Measurements from ENCODE around the gene RNF169.

Gene RNF169

DNA sequence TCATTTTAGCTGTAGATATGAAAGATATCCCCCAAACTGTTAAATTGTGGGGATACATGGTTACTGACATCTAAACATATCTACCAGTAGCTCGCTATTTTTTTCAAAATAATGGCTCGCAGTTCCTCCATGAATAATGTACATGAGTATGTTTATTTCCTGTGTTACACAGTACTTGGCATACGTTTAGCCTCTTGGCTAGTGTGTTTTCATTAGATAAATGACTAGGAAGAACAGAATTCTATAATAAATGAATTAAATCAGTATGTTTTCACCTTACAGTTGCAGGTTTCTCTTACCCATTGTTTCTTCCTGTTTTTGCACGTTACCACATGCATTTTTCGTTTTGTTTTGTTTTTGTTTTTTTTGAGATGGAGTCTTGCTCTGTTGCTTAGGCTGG lies 21.8 kb downstream of the RNF169 start:
- no peak for DNase-seq

DNA sequence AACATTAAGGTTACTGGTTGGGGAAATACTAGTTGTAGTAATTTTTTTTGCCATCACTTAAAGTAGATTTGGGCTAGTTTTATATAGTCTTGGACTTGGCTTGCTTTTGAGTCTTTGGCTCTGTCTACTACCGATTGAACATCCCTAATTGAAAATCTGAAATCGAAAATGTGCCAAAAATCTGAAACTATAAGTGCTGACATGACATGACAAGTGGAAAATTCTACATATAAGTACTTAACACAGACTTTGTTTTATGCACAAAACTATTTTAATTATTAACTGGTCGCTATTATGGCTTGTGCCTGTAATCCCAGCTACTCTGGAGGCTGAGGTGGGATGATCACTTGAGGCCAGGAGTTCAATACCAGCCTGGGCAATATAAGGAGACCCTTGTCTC lies 22.5 kb downstream of the RNF169 start:
- no peak for DNase-seq

DNA sequence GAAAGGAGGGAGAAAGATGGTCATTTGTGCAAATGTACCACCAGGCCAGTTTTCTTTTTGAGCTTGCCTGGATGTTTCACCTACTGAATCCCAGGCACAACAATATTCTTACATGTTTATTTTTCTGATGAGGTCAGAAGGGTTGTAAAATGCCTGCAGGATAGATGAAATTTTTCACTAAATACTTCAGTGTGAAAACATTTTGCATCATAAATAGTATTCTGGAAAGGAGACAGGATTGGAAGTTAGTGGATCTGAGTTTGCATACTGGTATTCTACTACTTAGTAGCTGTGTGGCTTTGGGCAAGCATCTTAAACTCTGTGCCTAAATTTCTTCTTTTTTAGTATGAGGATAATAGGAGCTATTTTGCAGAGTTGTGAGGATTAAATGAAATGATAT lies 24.8 kb downstream of the RNF169 start:
- no peak for DNase-seq

DNA sequence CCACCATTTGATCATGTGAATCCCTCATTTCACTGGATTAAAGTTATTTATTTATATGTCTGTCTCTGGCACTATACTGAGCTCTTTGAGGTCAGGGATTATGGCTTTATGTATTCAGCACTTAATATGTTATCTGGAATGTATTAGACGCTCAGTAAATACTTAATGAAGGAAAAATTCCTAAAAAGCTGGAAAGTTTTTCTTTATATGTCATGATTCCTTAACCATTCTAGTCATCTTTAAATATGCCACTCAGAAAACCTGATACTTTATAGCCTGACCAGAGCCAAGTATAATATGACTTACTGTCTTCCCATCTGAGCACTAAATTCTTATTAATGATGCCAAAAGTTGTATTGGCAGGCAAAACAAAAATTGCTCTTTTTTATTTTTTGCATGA lies 27.1 kb downstream of the RNF169 start:
- no peak for DNase-seq

DNA sequence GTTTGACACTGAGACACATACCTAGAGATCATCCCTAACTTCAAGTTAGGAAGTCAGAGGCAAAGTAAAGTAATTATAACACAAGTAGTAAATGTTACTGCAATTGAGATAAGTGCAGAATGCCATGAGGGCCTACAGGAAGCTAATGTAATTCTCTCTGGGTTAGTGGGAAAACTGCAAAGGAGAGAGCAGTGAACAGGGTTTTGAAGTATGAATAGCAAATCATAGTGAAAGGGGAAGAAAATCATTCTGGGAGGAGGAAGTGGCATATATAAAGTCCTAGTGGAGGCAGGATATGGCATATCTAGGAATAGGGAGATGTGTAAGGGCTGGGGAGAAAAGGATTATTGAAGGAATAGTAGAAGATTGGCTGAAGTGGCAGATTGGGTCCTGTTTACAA lies 27.9 kb downstream of the RNF169 start:
- DNase-seq = no peak

DNA sequence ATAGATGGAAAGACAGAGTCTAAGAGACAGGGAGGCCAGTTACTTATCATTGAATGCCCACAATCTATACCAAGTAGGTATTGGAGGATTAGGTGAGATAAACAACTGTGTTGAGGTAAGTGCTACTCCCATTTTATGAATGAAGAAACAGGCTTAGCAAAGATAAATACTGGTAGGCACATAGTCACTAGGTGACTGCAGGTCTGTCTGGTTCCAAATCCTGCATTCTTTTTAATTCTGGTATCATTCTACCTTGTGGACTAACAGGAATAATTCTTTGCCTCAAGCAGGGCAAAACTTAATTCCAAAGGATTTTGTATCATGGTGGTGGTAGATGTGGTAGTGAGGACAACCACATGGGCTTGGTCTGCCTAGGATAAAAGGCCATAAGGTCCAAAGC lies 28.4 kb downstream of the RNF169 start:
- no peak for DNase-seq

DNA sequence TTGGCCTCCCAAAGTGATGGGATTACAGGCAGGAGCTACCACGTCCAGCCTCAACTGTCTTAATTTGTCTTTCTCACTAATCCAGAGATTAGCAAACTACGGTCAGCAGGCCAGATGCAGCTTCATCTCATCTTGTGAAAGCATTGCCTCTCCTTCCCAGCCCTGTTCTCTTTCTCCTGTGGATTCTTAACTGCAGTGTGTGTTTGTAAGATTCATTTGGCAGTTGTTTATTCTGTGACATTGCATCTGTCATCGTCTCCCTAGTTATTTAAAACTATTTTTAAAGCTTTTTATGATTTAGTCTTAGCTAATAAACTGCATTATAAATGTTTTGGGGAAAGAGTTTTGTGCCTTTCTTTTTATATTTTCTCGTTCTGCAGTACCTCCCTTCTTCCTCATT lies 29.2 kb downstream of the RNF169 start:
- no peak for DNase-seq

DNA sequence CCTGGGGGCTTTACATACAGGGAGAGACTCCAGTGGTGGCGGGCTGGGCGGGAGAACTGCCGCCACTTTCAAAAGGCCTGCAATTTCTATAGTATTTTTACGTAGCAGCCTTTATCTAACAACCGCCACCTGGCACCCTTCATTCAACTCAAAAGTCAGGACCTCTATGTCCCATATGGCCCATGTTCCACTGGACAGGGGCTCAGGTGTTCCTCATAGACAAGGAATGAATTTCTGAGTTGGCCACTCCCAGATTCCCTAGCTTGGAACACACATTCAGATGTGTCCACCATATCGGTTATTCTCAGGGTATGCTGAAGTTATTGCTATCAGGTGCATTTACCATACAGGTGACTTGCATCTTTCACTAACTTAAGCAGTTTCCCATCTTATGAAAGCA lies 29.9 kb downstream of the RNF169 start:
- no peak for DNase-seq

DNA sequence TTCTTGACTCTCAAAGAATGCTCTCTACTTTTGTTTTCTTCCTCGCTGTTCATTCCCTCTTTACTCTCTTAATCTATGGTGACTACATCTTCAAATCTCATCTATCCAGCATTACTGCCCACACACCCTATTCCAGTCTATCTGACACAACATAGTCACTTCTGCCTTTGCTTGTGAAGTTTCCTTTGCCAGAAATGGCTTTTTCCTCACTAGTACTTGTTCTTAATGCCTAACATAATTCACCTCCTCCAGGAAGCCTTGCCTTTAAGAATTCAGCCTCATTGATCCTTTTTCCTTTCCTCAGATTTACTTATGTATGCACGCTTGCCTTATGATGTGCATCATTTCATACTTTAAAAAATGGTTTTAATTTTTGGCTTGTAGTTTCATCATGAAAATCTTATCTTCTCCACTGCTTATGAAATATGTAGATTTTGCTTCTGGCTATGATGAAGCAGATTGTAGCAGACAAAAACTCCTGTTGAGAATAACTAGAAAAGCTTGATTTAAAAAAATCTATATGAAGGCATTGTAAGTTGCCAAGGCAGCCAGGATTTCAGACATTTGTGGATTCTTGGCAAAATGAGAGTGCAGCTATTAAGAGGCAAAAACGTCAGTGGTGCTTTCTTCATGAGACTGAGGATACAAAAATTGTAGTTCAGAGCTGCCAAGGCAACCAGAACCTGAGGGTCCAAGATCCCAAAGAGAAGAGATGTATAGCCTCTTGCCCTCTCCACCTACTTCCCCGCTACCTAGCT lies 31.8 kb downstream of the RNF169 start:
- DNase-seq = no peak

DNA sequence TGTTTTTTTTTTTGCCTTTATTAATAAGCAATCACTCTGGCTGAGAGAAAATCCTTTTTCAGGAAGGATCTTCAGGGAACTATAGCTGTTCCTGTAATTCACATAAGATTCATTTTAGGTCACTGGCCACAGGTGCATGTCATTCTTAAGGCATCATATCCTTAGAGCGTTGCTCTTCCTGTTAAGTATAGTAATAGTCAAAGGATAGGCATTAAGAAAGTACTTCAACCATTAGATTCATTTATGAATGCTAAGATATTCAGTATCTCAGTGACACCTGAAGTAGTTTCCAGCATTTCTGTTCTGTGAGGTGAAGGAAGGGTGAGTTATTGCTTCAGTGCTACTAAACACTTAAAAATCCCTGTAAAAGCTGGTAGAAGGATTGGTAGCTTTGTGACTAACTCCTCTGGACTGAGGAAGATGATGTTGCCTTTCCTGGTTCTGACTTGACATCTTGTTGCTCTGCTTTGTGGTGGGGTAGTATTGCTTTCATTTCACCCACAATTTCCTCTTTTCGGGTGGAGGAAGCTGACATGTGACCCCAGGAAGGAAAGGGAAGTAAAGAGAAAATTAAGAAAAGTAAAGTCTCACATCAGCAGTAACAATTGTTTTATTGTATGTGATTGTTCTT lies 34.7 kb downstream of the RNF169 start:
- no peak for DNase-seq

DNA sequence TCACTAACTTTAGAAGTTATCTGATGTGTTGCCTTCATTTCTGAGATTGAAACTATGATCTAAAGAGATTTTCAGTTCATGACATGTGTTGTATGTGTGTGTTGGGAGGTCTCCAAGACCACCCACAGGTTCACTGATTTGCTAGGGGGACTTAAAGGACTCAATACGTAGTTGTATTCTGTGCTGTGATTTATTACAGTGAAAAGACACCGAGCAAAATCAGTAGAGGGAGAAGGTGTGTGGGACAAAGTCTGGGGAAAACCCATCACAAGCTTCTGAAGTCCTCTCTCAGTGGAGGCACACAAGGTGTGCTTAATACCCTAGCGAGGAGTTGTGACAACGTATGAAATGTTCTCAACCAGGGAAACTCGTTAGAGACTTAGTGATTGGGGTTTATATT lies 35.6 kb downstream of the RNF169 start:
- DNase-seq = no peak

DNA sequence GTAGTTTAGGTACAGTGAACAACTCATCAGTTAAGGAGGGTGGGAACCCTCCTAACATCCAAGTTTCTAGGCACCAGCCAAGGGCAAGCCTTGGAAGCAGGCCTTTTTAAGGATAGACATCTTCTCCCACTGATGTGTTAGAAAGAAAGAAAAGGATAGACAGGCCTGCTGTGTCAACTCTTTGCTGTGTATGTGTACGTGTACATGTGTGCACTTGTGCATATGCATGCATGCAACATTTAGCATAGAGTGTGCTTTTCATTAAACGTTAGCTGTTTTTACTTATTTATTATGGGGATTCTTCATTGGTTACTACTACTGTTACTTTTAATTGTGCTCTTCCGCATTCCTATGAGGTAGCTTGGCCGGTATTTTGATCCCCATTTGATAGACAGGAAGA lies 36.1 kb downstream of the RNF169 start:
- DNase-seq = no peak

DNA sequence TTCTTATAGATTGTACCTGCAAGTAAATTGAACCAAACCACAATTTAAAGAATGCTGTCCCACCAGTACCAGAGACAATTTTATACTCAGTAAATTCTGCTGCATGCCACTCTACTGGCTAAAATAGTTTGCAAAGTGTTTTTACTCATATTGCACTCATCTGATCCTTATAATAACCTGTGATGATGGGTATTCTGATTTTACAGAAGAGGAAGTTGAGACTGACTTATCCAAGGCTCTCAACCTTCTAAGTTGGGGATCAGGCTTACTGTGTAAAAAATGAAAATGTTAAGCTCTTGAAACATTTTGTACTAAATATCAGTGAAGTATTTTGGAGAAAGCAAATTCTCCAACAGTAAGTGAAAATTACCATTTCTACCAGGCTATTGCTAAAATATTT lies 37.9 kb downstream of the RNF169 start:
- DNase-seq = no peak

DNA sequence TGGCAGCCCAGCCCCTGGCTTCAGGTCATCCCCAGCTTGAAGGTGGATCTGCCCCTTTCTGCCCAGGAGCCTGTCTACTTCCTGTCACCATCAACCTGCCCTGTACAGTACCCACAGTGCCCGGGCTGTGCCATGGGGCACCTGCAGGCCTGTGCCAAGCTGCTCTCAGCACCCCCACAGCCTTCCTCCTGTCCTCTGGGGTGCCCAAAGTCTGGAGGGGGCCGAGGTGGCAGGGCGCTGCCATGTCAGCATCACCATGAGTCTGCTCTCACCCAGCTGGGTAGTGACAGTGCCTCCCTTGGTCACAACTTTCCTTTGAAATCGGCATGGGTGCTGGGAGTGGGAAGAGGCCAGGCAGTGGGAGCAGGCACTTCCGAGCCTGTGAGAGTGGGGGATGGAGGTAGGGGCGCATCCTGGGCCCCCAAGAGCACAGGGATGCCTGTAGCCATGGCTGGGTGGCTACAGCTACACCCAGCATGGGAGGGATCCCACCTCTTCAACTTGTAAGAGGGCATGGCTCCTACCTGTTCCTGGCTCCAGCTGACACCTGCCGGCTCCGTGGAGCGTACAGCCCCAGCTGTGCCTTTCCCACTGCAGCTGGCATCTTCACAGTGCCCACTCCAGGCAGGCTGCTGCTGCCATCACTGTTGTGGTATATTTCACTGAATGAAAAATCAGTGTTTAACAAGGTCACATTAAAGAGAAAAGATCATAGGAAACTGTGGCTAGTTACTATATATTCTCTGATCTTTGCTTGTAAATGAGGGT lies 42.9 kb downstream of the RNF169 start:
- DNase-seq = no peak

DNA sequence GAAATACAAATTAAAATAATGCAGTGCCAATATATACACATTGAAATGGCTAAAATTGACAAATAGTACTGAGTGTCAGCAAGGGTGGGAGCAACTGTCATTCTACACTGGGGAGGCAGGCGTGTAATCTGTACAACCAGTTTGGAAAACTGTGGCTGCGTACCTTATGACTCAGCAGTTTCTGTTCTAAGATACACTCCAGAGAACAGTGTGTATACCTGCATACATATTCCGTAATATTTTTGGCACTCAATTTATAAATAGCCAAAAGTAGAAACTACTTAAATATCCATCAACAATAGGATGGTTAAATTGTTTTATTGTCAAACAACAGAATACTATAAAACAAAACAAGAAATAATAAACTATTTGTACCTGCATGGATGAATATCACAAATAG lies 57.6 kb downstream of the RNF169 start:
- no peak for DNase-seq

DNA sequence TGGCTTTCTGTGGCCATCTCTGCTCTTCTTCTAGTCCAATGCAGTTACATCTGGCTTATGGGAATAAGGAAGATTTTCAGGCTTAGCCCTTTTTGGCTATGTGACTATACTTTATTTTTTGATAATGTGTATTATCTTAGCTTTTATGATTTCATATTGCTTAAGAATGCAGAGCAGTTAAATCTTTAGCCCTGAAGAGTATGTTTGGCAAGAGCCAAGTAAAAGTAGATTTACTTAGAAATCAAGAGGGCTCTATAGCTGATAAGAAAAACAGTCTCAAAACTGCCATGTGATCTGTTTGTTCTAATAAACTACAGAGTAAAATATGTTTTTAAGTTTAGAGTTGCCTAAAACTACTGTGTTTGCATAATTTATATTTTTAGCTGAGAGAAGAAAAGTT lies 61.2 kb downstream of the RNF169 start:
- DNase-seq = no peak

DNA sequence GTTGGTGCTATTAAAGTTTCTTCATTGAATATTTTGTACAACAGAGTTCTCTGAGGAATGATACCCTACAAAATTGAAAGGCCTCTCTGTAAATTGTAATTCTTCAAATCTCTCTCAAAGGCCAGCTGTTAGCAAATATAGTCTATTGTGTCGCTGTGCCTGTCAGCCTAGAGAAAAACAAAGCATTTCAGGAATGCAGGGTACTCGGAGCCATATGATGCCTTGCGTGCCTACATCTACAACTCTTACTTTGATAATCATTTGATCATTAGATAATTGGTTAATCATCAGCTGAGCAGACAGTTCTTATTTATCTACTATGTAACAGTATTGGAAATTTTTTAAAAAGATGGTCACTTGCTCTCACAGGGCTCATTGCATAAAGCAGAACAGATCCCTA lies 67.3 kb downstream of the RNF169 start:
- DNase-seq = no peak

DNA sequence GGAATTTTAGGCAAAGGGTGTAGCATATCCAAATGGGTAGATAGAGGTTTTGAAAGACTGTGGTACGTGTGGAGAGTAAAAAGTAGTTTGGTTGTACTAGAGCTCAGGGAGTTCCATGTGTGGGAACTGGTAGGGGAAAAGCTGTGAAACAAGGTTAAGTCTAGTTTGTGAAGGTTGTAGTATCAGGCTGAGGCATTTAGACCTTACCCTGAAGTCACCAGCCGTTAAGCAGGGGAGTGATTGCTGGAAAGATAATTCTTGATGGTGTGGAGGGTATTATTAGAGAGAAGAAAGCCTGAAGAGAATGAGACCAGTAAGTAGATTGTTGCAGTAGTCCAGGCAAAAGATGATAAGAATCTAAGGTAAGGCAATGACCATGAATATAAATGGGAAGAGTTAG lies 68.0 kb downstream of the RNF169 start:
- DNase-seq = no peak

DNA sequence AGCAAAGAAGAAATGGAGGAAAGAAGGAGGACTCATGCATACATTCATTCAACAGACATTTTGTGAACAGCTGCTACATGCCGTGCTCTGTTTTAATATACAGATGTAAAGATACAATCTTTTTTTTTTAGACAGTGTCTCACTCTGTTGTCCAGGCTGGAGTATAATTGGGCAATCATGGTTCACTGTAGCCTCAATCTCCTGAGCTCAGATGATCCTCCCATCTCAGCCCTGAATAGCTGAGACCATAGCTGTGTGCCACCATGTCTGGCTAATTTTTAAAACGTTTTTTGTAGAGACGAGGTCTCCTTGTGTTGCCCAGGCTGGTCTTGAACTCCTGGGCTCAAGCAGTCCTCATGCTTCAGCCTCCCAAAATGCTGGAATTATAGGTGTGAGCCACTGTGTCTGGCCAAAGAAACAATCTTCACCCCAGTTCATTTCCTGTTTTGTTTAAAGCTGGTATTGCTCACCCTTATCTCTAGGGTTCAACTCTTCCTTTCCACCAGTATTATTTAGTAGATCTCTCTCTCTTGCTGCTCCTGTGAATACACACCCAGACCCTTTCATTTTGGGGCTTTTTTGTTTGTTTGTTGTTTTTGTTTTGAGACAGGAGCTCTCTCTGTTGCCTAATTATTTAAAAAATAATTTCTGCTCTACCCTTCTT lies 69.8 kb downstream of the RNF169 start:
- no peak for DNase-seq

DNA sequence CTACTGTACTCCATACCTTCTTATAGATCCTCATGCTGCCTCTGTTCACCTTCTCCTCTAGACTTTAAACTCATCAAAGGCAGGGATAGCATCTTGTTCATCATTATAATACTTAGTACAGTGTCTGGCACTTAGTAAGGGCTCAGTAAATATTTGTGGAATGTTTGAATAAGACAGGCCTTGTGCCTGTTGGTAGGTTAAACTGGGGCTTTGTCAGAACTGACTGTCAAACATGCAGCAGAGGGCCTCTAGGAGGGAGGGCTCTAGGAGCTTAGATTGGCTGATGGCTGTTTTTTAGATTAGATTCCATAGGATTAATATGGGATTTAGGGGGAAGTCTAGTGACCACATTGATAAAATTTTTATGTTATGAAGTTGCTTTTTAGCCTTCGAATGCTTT lies 70.8 kb downstream of the RNF169 start:
- no peak for DNase-seq

DNA sequence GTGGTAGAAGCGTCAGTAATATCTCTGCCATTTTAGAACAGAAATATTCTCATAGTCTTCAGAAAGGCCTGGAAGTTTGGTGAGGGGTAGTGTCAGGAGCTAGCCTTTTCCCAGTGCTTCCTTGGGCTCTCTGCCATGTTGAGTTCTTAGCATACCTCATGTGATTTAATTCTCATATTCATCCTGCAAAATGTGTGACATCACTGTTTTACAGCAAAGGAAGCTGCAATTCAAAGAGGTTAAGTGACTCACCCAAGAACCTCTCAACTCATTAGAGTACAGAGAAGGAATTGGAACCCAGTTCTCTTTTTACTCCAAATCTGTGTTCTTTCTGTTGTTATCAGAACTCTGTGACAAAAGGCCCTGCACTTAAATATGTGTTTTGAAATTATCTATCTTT lies 72.1 kb downstream of the RNF169 start:
- no peak for DNase-seq

DNA sequence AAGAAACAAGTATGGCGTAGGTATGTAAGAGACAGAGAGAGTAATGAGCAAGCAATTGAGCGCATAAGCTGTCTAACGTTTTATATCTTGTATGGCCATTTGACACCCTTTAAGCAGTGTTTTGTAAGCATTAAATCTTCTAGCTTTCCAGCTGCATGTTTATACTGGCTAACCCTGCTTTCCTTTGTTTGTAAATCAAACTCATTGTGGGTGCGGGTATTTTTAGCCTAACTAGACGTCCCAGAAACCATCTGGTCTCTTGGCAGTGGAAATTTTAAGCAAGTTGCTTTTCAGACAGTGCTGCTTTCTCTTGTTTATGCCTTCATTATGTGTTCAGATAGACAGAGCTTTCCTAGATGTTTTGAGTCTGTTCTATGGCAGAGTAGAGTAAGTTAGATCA lies 73.5 kb downstream of the RNF169 start:
- DNase-seq = no peak

DNA sequence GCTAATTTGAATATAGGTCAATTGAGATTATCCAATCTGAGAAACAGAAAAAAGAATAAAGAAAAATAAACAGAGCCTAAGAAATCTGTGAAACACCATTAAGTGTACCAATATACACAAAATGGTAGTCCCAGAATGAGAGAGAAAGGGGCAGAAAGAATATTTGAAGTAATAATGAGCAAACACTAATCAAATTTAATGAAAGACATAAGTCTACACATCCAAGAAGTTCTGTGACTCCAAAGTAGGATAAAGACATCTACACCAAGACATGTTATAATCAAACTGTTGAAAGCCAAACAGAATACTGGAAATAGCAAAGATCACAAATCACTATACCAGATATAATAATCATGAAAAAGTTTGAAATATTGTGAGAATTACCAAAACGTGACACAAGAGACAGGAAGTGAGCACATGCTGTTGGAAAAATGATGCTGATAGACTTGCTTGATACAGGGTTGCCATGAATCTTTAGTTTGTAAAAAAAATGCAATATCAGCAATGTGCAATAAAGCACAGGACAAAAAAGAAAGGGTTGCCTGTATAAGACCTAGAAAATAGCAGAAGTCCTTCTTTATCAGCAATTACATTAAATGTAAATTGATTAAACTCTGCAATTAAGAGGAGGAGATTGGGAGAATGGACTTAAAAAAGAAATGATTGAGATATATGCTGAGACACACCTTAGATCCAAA lies 75.8 kb downstream of the RNF169 start:
- no peak for DNase-seq

All from activated gamma-delta T cell (primary cell).